Measurements from ENCODE around the gene P2RX3.

Gene P2RX3

DNA sequence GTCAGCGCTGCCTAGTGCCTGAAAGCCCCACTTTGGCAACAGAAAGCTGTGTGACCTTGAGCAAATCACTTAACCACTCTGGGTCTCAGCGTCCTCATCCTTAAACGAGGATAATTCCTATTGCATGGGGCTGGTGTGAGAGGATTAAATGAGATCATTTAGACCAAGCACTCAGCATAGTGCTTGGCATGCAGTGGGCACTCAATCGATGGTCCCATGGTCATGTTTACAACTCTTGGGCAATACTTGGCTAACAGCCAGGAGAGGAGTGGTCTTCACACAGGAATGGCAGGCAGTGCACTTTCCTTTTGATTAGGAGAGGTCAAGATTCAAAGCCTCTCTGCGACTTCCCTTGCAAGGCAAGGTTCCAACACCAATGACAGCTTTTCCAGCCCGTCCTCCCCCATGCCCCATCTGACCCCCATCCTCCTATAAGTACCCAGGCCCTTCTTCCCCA is 27.5 kb upstream of the P2RX3 start:
- no peak for DNase-seq

DNA sequence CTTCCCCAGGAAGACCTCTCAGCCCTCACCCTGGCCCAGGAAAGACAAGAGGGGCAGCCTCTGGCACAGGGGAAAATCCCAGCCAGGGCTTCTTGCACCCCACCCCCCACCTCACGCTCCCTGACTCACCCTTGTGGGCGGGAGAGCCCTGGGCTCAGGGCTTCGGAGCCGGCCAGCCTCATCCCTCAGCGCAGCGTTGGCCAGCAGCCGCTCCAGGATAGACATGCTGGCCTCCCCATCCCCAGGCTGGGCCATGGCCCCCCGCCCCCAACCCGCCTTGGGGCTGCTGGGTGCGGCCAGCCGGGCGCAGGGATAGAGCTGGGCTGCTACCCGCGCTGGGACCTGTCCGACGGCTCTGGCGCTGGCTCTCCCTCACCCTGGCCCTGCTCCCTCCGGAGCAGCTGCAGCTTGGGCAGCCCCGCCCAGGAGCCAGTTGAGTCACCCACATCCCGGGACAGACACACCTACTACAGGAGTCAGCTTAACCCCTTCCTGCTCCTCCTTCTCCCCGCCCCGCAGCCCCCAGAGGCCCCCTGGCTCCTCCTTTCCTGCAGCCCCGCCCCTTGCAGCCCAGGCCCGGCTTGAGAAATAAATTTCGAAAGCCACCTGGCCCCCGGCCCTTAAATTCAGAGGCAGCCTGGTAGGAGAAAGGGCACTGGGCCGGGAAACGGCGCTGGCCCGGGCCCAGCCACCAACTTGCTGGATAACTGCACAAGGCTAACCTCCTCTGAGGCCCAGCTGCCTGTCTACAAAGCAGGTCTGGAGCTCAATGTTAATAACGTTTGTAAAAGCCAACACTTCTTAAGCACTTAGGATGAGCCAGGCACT is 26.8 kb upstream of the P2RX3 start:
- DNase-seq = peak; percentile 81

DNA sequence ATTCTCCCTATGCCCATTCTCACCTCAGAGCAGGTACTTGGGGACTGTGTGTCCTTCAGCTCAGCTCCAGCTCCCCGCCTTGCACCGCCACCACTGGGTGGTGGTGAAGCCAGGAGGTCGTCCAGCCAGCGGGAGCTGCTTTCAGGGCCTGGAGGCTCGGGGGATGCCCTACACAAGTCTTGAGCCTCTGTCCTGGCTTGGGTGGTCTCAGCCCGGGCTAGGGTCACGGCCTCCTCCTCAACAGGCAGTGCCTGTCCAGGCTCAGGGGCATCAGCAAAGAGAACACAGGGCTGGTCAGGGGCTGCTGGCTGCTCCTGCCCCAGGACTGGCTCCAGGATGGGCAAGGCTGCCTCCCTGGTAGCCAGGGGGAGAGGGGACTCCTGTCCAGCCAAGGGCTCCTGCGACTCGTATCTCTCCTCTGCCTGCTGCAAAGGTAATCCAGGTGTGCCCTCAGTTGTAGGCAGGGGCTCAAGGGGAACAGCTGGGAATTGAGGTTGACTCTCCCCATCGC is 25.6 kb upstream of the P2RX3 start:
- DNase-seq = no peak

DNA sequence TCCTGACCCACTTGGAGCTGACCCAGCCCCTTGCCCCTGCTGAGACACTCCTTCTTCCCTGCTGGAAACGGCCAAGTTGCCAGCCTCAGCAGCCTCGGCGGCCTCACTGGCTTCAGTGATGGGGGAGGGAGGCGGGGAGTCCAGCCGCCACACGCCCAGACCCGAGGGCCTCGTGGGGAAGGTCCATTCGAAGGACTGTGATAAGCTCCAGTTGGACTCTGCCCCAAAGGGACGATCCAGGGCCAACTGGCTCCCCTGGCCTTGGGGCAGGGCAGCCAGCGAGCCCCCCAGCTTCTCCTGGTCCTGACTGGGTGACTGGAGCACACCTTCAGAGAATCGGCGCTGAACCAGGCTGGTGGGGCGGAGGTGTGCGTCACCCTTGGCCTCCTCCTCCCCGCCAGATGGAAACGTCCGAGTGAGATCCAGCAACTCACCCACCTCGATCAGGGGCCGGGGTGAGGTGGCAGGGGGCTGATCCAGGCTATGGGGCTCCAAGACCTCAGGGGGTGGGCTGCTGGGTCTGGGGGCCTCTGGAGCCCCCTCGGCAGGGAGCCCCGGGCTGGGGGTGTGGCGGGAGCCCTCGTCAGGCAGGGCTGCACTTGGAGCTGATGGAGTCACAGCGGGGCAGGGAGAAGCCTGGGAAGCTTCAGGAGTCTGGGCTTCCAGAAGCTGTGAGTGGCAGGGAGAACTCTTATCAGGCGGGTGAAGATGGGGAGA is 24.9 kb upstream of the P2RX3 start:
- DNase-seq = no peak

DNA sequence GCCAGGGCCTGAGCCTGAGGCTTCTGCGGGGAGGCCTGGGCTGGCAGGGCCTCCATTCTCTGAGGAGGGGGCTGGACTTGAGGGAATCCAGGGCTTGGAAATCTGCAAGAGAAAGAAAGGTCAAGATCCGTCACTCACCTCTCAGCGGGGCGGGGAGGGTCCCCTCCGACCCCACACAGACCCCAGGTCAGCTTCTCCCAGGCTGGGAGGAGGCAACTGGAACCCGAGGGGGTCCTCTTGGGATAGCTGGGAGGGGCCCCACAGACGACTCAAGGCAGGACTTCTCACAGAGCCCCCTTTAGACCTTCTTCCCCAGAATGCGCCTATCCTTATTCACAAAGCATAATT is 24.4 kb upstream of the P2RX3 start:
- DNase-seq = no peak

DNA sequence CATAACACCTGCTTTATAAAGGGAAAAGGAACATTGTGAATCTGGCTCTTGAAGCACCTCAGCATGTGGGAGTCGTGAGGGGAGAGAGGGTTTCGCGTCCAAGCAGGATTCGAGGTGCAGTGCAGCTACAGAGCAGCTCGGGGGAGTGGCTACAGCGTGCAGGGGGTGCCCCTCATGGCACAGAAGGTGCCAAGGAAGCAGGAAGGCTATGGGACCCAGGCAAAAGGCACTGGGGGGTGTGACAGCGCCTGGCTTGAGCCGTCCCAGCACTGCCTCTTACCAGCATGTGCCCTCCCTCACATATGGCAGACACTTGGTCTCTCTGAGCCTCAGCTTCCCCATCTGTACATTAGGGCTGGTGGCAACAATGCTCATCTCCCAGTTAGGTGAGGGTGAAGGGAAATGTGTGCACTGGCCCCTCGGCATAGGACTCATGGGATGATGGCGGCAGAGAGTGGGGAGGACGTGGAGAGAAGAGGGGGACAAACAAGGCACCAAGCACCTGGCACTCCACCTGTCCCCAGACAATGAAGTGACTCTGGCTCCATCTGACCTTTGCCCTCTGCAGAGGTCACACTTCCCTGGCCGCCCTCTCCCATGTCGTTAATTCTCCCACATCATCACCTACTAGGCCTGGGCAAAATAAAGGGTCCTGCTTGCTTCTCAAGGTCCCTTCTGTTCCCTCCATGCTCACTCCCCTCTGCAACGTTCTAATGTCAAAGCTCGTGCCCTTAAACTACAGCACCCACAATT is 23.8 kb upstream of the P2RX3 start:
- DNase-seq = no peak

DNA sequence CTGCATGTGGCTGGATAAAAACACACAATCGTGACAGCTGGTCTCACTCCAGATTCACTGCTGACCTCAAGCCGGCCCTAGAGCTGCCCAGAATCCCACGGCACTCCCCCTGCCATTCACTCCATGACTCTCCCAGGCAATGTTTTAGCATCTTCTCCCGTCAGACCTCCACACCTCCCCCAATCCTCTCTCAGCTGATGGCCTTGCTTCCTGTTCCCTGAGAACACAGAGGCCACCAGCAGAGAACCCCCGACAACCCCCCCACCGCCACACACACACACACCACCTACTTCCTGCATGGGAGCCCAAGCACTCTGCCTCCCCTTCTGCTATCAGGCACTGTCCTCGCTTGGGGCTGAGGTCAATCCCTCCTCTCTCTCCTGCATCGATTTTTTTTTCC is 22.7 kb upstream of the P2RX3 start:
- DNase-seq = no peak

DNA sequence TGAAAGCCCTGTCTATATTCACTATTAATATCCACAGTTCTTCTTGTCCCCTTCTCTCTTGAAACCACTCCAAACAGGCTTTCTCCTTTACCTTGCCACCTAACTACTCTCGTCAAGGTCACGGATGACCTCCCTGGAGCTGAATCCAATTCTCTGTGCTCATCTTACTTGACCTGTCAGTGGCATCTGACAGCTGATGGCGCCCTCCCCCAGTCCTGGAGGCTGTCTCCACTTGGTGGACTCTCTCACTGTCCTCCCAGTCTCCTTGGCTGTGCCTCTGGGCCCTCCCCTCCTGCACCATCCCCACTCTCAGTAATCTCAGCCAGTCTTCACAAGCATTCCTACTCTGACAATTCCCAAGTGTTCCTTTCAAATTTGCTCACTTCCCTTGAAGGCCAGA is 22.1 kb upstream of the P2RX3 start:
- DNase-seq = no peak

DNA sequence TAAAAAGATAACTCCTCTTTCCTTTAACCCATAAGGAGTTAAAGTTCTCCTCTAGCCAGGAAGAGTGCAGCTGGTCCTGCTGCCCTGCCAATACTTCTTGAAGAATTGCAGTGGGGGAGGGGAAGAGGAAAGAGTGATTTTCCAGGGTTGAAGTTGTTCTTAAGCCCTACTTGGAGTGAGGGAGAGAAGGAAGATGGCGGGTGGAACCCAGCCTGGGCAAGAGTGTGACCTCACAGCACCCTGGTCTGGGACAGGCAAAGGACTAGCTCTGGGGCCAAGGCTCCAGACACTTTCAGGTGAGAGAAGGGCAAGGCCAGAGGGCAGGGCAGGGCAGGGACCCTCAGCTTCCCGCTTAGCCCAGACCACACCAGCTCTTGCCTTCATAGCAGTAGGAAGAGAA is 20.0 kb upstream of the P2RX3 start:
- no peak for DNase-seq

DNA sequence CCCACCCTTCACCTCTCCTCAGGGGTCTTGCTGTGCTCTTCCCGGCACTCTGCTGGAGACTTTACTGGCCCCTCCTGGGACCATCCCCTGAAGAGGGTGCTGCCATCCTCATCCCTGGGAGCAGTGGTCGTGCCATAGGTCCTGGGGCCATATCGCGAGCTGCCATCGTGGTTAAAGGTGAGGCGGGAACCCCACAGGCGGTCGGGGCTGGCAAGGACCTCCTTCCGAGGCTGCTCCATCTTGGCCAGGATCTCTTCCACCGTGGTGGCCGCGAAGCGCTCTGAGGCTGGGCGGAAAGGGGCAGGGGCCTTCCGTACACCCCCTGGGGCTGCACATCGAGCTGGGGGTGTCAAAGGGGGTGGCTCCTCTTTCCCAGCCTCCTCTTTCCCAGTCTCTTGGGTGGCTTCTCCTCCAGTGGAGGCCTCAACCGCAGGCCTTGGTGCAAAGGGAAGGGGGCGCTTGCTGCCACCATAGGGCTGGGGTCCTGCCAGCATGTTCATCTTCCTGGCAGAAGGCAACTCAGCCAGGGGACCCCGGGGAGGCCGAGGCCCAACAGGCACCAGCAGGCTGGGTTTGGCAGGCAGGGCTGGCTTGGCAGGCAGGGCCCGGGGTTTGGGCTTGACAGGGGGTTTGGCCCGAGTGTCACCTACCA is 18.0 kb upstream of the P2RX3 start:
- no peak for DNase-seq

DNA sequence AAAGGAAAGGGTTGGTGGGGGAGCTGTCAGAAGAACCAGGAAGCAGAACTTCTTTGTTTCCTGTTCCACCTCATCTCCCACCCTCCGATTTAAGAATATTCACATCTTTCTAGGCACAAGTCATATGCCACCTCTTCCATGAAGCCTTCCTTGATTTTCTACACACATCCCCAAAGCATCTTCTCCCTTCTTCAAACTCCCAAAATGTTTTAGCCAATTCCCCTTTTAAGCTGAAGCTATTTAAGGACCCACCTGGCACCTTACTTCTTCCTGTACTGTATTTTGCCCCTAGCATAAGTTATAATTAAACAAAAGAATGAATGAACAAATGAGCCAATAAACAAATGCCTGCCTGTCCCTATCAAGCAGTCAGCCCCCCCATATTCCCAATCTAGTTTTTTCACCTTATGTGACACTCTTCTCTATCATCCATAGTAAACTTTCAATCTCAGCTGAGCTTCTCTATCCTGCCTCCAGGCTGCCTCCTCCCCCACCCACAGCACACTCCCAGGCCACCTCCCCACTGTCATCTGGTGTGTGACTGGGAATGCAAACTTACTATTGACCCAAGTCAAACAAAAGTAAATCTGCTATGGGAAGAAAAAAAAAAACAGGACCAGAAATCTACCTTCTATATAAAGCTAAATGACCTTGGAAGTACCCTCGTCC is 17.3 kb upstream of the P2RX3 start:
- no peak for DNase-seq

DNA sequence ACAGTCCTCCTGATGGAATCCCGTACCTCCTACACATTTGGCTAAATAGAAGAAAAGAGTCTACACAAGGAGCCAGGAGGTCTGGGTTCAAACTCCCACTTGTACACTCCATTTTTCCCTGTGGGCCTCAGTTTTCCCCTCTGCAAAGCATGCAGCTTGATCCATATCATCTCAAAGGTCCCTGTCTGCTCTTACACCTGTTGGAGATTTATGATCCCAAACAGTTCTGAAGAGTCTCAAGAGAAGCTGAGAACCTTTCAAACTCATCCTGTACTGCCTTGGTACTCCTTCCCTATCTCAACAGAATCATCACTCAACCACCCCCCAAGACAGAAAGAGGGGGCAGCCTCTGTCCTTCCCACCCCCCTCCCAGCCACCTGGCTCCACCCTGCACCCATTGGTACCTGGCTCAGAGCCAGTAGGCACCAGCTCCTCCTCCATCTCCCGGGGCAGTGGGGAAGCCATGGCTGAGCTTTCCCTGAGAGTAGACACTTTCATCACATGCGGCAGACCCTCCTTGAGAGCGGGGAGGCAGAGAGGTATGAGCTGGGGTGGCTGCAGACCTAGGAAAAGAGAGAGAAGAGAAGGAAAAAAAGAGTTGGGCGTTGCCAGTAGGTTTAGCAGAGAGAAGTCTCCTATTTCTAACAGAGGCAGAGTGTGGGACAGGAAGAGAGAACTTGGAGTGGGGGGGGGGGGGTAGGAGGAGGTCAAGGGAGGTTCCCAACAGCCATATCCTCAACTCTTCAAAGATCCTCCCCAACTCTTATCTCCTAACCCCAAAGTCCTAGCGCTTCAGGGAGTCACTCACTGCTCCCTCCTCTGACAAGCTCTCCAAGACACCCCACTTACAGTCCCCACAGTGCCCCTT is 16.5 kb upstream of the P2RX3 start:
- DNase-seq = no peak

DNA sequence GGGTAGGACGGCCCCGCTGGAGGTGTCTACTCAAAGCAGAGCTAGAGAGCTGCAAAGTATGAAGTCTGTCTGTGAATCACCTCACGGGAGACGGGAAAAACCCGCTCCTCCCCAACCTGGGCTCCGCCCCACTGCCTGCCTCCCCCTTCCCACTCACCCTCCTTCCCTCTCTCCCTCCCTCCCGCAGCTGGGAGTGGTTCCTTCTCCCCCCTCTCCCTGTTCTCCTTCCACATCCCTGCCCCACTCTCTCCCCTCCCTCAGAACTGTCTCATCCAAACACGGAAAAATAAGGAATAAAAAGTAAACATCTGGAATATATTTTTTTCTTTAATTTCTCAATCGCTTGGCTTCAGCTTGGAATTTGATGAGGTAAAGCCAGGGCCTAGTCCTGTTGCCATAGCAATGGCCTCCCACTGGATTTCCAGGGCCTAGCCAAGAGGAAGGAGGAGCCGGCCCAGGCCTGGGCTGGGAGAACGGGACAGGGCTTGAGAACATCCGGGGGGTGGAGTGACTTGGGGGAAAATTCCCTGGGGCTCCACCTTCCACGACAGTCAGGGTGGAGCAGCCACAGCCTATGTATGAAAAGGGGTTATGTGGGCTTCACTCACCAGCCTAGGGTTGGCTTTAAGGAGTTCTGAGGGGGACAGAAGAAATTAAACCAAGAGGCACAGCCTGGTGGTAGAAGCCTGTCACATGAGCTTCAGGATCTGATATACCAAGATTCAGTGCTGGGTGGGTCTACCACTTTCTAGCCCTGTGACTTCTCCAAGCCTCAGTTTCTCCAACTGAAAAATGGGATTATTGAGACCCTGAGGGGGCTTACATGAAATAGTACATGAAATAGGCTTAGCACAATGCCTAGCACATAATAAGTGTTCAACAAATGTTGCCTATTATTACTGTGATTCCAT is 15.6 kb upstream of the P2RX3 start:
- peak; percentile 69 for DNase-seq

DNA sequence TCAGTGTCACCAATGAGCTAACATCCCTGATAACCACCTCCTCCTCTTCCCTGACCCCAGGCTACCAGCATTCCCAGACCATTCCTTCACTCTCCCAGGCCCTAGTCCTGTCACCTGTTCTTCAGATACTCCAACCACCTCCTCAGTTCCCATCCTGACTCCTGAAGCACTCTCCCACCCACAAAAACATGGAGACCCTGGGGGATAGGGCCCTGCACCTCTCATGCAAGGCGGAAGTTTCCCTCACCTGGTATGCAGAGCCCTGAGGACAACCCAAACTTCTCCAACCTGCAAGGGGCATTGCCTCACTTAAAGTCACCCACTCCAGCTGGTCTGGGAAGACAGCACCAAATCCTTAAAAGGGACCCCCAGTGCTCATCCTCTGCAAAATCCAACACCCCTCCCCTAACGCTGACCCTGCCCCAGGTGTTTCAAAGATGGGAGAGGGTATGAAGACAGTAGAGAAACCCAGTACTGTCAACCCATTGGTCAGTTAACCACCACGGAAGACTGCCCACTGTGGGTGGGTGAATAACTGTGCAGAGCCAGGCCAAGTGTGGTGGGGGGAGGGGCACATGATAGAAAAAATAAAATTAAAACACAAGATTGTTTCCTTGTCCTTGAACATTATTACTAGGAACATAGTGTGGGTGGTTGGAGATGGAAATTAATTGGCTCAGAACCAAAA is 14.8 kb upstream of the P2RX3 start:
- DNase-seq = no peak

DNA sequence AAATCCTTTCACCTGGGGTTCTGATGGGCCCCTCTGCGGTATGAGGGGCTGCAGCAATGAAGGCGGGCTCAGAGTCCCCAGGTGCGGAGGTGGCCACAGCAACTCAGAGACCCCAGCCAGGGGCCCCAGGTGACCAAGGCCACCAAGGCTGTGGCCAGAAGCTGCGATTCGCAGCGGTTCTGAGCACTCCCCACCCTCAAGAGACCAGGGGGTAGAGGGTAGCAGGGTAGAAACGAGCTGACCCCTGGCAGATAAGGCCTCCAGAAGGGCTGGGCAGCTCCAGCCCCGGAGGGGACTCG is 14.3 kb upstream of the P2RX3 start:
- DNase-seq = no peak

DNA sequence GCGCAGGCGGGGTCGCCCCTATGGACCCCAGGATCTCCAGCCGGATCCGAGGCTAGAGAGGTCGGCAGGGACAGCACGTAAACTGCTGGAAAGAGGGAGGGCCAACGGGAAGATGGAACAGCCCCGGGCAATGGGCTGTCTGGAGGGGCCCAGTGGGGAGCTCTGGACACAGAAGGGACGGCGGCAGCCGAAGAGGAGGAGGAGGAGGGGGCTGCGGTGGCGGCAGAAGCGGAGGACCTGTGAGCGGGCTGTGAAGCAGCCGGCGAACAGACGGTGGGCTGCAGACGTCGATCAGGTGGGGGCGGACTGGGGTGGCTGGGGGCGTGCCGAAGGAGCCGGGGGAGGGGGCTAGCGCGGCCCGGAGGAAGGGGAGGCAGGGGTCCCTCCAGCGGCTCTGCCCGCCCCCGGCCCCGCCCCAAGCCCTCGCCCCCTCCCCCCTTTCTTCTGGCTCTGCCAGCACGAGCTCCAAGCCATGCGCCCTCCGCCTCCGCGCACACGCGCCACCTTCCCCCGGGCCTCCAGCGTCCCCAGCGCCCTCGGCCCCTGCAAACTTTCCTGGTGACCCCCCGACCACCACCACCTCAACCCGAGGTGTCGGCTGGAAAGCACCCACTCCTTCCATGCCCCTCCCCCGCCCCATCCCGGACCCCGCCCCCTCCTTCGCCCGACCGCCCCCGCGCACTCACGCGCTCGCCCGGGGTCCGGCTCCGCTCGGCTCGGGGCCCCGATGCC is 13.8 kb upstream of the P2RX3 start:
- DNase-seq = peak; percentile 68

DNA sequence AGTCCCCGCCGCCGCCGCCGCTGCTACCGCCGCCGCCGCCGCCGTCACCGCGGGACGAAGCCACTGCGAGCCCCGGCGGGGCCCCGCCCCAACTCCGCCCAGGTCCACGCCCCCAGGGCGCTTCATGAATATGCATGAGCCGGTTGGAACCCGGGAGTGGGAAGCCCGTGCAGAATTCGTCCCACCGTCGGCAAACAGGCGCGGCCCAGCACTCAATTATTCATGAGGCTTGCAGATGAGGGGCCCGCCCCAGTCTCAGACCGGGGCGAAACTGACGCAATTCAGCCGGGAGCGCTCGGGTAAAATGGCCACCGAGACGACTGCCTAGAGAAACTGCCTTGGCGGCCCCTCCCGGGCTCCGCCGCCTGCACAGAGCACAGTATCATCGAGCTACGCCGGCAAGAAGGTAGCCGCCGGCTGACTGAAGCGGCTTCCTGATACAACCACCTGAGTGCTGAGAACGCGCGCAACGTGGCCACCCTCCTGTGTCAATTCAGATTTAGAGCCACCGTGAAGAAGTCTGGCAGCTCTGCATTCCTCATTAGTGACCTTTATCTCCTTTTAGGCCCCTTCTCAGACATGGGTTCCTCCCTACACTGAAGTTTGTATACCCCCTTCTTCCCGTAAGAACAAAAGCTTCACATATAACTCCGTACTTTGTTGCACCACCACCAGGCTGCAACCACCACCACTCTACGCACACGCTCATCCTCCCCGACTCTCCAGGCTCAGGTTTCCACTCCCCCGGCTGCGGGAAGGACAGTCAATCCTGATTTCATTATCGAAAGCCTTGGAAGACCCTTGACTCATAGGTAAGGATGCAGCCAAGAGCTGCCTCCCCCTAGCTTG is 13.0 kb upstream of the P2RX3 start, which contains the start of gene TNKS1BP1:
TSS of gene TNKS1BP1 (minus strand) at position 67 of the 849 bp plus-strand sequence. CDS start 3,067 bp downstream, outside the sequence.
- peak; percentile 97 for DNase-seq

DNA sequence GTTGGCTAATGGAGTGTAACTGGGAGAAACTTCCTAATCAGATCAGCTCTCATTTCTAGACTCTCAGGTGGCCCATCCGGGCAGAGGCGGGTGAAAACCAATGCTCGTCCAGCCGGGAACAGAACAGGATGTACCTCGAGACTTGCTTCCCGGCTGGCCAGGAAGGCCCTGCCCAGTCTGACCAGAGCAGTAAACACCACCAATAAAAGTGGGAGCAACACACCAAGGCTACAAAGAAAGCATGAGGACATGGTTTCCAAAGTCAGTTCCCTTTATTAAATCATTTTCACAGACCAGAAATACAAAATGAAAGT is 12.5 kb upstream of the P2RX3 start:
- DNase-seq = no peak

All from activated effector memory CD4-positive, alpha-beta T cell treated with anti-CD3 and anti-CD28 coated beads, Interleukin-2, amount 50 U/mL, for 16 hours (primary cell).